Measurements from ENCODE around the gene TMEM270.

GRCh38 chr7:73858807-73859206 lies 2.2 kb upstream of the TMEM270 start:
- no peak for TF ChIP-seq CTCF (IDR thresholded peaks at IDR 0.05)
- TF ChIP-seq POLR2A (IDR thresholded peaks at IDR 0.05): no peak
- TF ChIP-seq EP300 (IDR thresholded peaks at IDR 0.05): no peak
- TF ChIP-seq POLR2AphosphoS5 (IDR thresholded peaks at IDR 0.05): no peak

Data from gastroesophageal sphincter (tissue), 3 donors.